Fibroblast of villous mesenchyme (primary cell): ENCODE measurements around the gene DDX39A. TPM values are rescaled to one million over a fixed set of nuclear protein-coding genes. Genes with fewer than 3 reads are reported as not detected.
"Not testable (repeated sequence)": the region's sequence is repeated elsewhere in the genome, so short reads cannot be mapped to it uniquely, and the experiment has no call there.

ENCODE experiments used
- DNase-seq: peaks from one replicate; pipeline ENCODE4 v3.0.0-alpha.2; 2010; ENCODE audit warnings: low read depth
- H3K4me3 ChIP-seq: 2 replicates; pipeline ENCODE4 v1.5.1; 2011; ENCODE audit warnings: low read depth, mild to moderate bottlenecking, low read length
- CTCF ChIP-seq: IDR thresholded peaks from 2 replicates; pipeline ENCODE4 v1.5.1; 2012; ENCODE audit warnings: low read depth, mild to moderate bottlenecking, low read length; ENCODE audit not compliant: insufficient read depth
- total RNA-seq: library from RNA; depleted of rRNA; stranded (reverse); fragments of >200 nt; gene quantifications from 2 replicates; pipeline ENCODE4 v1.2.3, GENCODE V29; 2012

DDX39A gene
- 56.6 and 63.8 TPM in 2 replicates for total RNA-seq

GRCh38 chr19:14419106-14419813, at the start of gene DDX39A:
Gene DDX39A, minus strand, starts transcription at chr19:14419341. Its CDS starts 6,121 bp downstream, at chr19:14413220.
- no peak for TF ChIP-seq CTCF
- peak within 1 kb of the TSS; percentile 94 for H3K4me3 ChIP-seq
- peak; percentile 100 for DNase-seq

DNA sequence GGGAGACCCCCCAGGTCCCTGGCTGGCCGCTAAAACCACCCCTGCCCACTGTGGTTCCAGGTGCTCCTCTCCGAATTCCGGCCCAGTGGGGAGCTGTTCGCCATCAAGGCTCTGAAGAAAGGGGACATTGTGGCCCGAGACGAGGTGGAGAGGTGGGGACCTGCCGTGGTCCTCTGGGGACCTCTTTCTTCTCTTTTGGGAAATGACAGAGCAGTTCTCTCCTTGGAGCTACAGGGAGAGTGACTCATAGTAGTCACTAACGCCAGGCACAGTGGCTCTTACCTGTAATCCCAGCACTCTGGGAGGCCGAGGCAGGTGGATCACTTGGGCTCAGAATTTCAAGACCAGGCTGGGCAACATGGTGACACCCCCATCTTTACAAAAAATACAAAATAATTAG, 48.7 kb upstream of the DDX39A start:
- H3K4me3 ChIP-seq, result no peak overlapping the region
- no peak for DNase-seq
- TF ChIP-seq CTCF, result no peak

DNA sequence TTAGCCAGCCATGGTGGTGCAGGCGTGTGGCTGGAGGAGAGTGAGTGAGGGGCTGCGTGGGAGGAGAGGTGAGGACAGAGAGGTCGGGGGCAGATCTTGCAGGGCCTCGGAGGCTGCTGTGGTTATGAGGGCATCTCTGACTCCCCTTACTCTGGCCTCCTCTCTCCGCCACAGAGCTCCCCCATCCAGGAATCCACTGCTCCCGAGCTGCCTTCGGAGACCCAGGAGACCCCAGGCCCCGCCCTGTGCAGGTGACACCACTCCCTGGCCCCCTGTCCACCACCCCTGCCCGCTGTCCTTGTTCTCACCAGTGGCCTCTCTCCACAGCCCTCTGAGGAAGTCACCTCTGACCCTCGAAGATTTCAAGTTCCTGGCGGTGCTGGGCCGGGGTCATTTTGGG, 48.2 kb upstream of the DDX39A start:
- TF ChIP-seq CTCF, result no peak
- DNase-seq, result no peak

GRCh38 chr19:14463747-14464146, 44.6 kb upstream of the DDX39A start:
- DNase-seq, result no peak
- no peak overlapping the region for H3K4me3 ChIP-seq
- TF ChIP-seq CTCF, result no peak

More for the DNA sequence above, 48.2 kb upstream of the DDX39A start:
- H3K4me3 ChIP-seq, result no peak overlapping the region

DNA sequence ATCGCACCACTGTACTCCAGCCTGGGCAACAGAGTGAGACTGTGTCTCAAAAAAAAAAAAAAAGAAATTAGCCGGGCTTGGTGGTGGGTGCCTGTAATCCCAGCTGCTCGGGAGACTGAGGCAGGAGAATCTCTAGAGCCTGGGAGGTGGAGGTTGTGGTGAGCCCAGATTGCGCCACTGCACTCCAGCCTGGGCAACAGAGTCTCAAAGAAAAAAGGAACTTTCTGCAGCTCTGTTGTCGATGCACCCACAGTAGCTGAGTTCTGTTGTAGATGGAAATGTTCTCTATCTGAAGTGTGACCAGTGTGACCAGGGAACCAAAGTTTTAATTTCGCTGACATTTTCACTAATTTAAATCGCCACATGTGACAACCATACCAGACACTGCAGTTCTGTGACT, 43.3 kb upstream of the DDX39A start:
- DNase-seq, H3K4me3 ChIP-seq: not testable (repeated sequence)

DNA sequence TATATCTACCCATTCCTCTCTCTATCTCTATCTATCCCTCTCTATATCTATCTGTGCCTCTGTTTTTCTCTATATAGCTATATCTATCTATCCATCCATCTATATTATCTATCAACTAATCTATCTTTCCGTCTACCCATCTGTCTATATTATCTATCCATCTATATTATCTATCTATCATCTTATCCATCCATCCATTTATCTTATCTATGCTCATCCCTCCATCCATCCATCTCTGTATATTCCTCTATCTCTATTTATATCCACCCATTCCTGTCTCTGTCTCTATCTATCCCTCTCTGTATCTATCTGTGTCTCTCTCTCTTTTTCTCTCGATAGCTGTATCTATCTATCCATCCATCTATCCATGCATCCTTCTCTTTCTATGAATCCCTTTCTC, 41.8 kb upstream of the DDX39A start:
- no peak for DNase-seq
- no peak overlapping the region for H3K4me3 ChIP-seq
- TF ChIP-seq CTCF, result no peak

- H3K4me3 ChIP-seq, result no peak overlapping the region
- TF ChIP-seq CTCF, result no peak
- DNase-seq, result no peak
Measured at GRCh38 chr19:14459703-14460102, 40.6 kb upstream of the DDX39A start.

- not testable (repeated sequence) for H3K4me3 ChIP-seq, DNase-seq
Measured at GRCh38 chr19:14452303-14452702, 33.2 kb upstream of the DDX39A start.
